ENCODE data around the gene UBE2G1. TPM values are rescaled to one million over a fixed set of nuclear protein-coding genes. Genes with fewer than 3 reads are reported as not detected.

UBE2G1 gene
- polyA plus RNA-seq, 1 donor (not counting 4 experiments of a cell fraction or from before 2014, with no cell fraction given), result 86.2 TPM

GRCh38 chr17:4232168-4232813, 134.2 kb downstream of the UBE2G1 start:
- FAIRE-seq, result peak; percentile 57
- dilution Hi-C loops (cut with MboI; ENCODE audit: extremely low pct_ligation_motif_present, low sequenced_read_pairs), result no loop called here

DNA sequence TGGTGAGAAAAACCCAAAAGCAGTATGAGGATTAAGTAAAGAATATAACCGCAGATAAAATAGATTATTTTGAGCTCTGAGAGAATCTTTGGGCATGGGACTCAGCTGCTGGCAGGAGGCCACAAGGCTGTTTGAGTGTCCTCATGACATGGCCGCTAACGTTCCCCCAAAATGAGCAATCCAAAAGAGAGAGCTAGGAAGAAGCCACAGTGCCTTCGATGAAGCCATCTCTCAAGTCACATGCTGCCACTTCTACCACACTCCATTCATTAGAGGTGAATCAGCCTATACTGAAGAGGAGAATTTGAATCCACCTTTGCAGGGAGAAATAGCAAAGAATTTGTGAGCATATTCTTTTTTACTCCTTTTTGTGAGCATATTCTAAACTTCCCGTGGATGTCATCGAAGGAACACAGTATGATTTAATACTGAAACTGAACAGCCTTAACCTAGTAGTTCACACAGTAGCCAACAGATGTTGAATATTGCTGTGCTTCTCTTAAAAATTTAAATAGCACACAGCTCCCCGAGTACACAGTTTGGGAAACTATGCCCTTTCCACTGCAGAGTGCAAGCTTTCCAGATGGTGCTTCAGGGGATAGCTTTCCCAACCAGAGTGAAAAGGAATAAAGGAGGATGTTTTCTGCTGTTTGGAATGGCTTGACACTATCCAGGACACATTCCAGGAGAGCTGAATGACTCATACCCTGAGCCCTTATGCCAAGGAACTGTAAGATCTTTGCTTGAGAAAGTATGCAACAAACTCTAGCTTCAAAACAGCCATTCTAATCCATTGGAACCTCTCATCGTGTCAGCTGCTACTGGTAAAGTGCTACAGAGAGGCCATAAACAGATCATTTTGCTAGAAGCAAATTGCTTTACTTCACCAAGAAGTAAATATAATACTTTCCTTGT, 136.6 kb downstream of the UBE2G1 start:
- no peak overlapping the region for H3K9ac ChIP-seq (ENCODE audit: control insufficient read depth, extremely low read depth, insufficient read depth, low read length)

More at GRCh38 chr17:4232168-4232813, 134.2 kb downstream of the UBE2G1 start:
- Histone ChIP-seq H3K9me1 (ENCODE audit: control insufficient read depth, extremely low read depth, insufficient read depth, low read length) (no peaks in the 10 kb centered on the region), H3K27ac (ENCODE audit: control insufficient read depth, insufficient read depth, low read length) (peak overlapping the region; percentile 68), H2AFZ (ENCODE audit: control insufficient read depth, low read length) (no peak overlapping the region), H3K79me2 (ENCODE audit: control insufficient read depth, insufficient read depth, low read length) (peaks cover 5% of the 10 kb centered on the region), H3K4me2 (ENCODE audit: control insufficient read depth, extremely low read depth, insufficient read depth, low read depth, low read length) (peak overlapping the region; percentile 61), H3K27me3 (ENCODE audit: control insufficient read depth, extremely low read depth, insufficient read depth, low read length) (no peaks in the 10 kb centered on the region), H3K4me3 (ENCODE audit: control insufficient read depth in 2 of 3, extremely low read depth in 1 of 3, insufficient read depth in 2 of 3, low read depth in 1 of 3, low read length in 3 of 3) (peak overlapping the region in 1 of 3 experiments; percentile 2), H3K9me3 (ENCODE audit: control insufficient read depth, low read depth, low read length) (no peaks in the 10 kb centered on the region), H3K4me1 (ENCODE audit: control insufficient read depth, extremely low read depth, insufficient read depth, low read length) (peaks cover 38% of the 10 kb centered on the region), H4K20me1 (ENCODE audit: control insufficient read depth, extremely low read depth, insufficient read depth, low read length) (no peaks in the 10 kb centered on the region), H3K36me3 (ENCODE audit: control insufficient read depth in 2 of 2, extremely low read depth in 1 of 2, insufficient read depth in 2 of 2, low read length in 2 of 2) (peaks cover 3 to 4% of the 10 kb centered on the region in 2 experiments), H3K9ac (ENCODE audit: control insufficient read depth, extremely low read depth, insufficient read depth, low read length) (peak overlapping the region; percentile 36)
- TF ChIP-seq EZH2 (IDR thresholded peaks at IDR 0.05; ENCODE audit: low read length), result no peak
- TF ChIP-seq CTCF (optimal IDR thresholded peaks at IDR 0.05 in 1 of 3, IDR thresholded peaks at IDR 0.05 in 1 of 3, conservative IDR thresholded peaks at IDR 0.05 in 1 of 3; ENCODE audit: extremely low read depth in 1 of 3, insufficient read depth in 2 of 3, low read length in 3 of 3), result no peak
- DNase-seq (ENCODE audit: low read depth, low spot score), result no peak

More for the DNA sequence above, 136.6 kb downstream of the UBE2G1 start:
- TF ChIP-seq EZH2 (IDR thresholded peaks at IDR 0.05; ENCODE audit: low read length) (no peak), CTCF (optimal IDR thresholded peaks at IDR 0.05 in 1 of 3, IDR thresholded peaks at IDR 0.05 in 1 of 3, conservative IDR thresholded peaks at IDR 0.05 in 1 of 3; ENCODE audit: extremely low read depth in 1 of 3, insufficient read depth in 2 of 3, low read length in 3 of 3) (no peak)
- H3K79me2 ChIP-seq (ENCODE audit: control insufficient read depth, insufficient read depth, low read length), result peaks cover 4% of the 10 kb centered on the region
- FAIRE-seq, result peak; percentile 95
- H3K4me1 ChIP-seq (ENCODE audit: control insufficient read depth, extremely low read depth, insufficient read depth, low read length), result peaks cover 27% of the 10 kb centered on the region
- no peak for DNase-seq (ENCODE audit: low read depth, low spot score)
- H2AFZ ChIP-seq (ENCODE audit: control insufficient read depth, low read length), result no peak overlapping the region
- peaks cover 3% of the 10 kb centered on the region in 2 experiments for H3K36me3 ChIP-seq (ENCODE audit: control insufficient read depth in 2 of 2, extremely low read depth in 1 of 2, insufficient read depth in 2 of 2, low read length in 2 of 2)
- no peaks in the 10 kb centered on the region for H3K9me3 ChIP-seq (ENCODE audit: control insufficient read depth, low read depth, low read length)
- H3K27me3 ChIP-seq (ENCODE audit: control insufficient read depth, extremely low read depth, insufficient read depth, low read length), result no peaks in the 10 kb centered on the region
- dilution Hi-C loops (cut with MboI; ENCODE audit: extremely low pct_ligation_motif_present, low sequenced_read_pairs), result no loop called here
- no peaks in the 10 kb centered on the region for H3K9me1 ChIP-seq (ENCODE audit: control insufficient read depth, extremely low read depth, insufficient read depth, low read length)
- peak overlapping the region; percentile 72 for H3K4me2 ChIP-seq (ENCODE audit: control insufficient read depth, extremely low read depth, insufficient read depth, low read depth, low read length)
- H3K4me3 ChIP-seq (ENCODE audit: control insufficient read depth in 2 of 3, extremely low read depth in 1 of 3, insufficient read depth in 2 of 3, low read depth in 1 of 3, low read length in 3 of 3), result peak overlapping the region in 1 of 3 experiments; percentile 9
- peak overlapping the region; percentile 10 for H3K27ac ChIP-seq (ENCODE audit: control insufficient read depth, insufficient read depth, low read length)
- H4K20me1 ChIP-seq (ENCODE audit: control insufficient read depth, extremely low read depth, insufficient read depth, low read length), result no peaks in the 10 kb centered on the region
